ENCODE data around the gene CD160.
"Not testable (repeated sequence)": the region's sequence is repeated elsewhere in the genome, so short reads cannot be mapped to it uniquely, and the experiment has no call there.

DNA sequence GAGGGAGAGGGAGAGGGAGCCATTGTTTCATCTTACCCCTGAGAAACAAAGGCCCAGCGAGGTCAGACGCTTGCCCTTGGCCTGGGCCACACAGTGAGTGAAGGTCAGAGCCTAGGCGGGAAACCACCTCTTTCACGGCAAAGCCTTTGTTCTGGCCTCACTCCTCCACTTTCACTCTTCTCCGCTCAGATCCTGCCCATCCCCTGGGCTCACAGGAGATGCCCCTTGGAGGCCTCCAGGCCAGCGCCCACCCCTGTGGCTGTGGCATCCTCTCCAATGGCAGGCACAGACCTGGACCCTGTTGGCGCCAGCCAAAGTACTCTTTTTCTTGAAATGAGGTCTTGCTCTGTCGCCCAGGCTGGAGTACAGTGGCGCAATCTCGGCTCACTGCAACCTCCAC, 48.7 kb downstream of the CD160 start:
- TF ChIP-seq YY1 (IDR thresholded peaks at IDR 0.05; ENCODE audit: insufficient read depth, insufficient read length); ZNF274 (IDR thresholded peaks at IDR 0.05; ENCODE audit: low read depth, low read length): not testable (repeated sequence)

Data from NT2/D1 (cell line).